Measurements from ENCODE around the gene COL23A1. TPM values are rescaled to one million over a fixed set of nuclear protein-coding genes. Genes with fewer than 3 reads are reported as not detected.

The COL23A1 gene
- total and polyA plus RNA-seq, 2 of the 13 experiments (the other 11 are each of a cell fraction or from before 2014, with no cell fraction given) = not detected

- no peaks in the 10 kb centered on the region for H3K79me2 ChIP-seq (ENCODE audit: insufficient read depth, low read length)
- H4K20me1 ChIP-seq (ENCODE audit: insufficient read depth, low read length) = no peaks in the 10 kb centered on the region
- no peaks in the 10 kb centered on the region for H3K4me1 ChIP-seq (ENCODE audit: insufficient read depth, low read length)
- H3K4me3 ChIP-seq (replicated peaks in 1 of 3; ENCODE audit: insufficient read depth in 1 of 3, low read depth in 2 of 3, low read length in 3 of 3) = no peak overlapping the region
- no TSS peak for BruUV-seq (replicated peaks)
- no peak overlapping the region for H2AFZ ChIP-seq (ENCODE audit: low read length)
- peaks cover 1 to 19% of the 10 kb centered on the region in 2 experiments; a peak in 3 of 5 replicates for H3K27me3 ChIP-seq (ENCODE audit: control insufficient read depth in 1 of 2, insufficient read depth in 2 of 2, low read length in 2 of 2)
- DNase-seq (ENCODE audit: low spot score) (no peak), ATAC-seq (no peak; the same call in 2 of the 3 replicates), FAIRE-seq (no peak)
- no peak overlapping the region for H3K9ac ChIP-seq (ENCODE audit: insufficient read depth, low read depth, low read length)
- H3K4me2 ChIP-seq (ENCODE audit: low read depth, low read length) = no peak overlapping the region
- in situ Hi-C loops (cut with HindIII; ENCODE audit: extremely low pct_ligation_motif_present, low pct_unique_long_range_greater_than_20kb) (no loop called here), intact Hi-C loops (cut with micrococcal nuclease; ENCODE audit: unreplicated experiment) (no loop called here)
- WGBS (ENCODE audit: low lambda C conversion rate) = 50% methylated on average over 14 of the region's 15 CpGs
- TF ChIP-seq NCOA5 (CRISPR knock-in tag; IDR thresholded peaks at IDR 0.05) (no peak), HMGXB4 (CRISPR knock-in tag; IDR thresholded peaks at IDR 0.05; ENCODE audit: borderline replicate concordance in 1 of 2, low read depth in 1 of 2) (no peak), SRSF1 (optimal IDR thresholded peaks at IDR 0.05; ENCODE audit: low read depth, low read length) (no peak), ZNF121 (CRISPR knock-in tag; IDR thresholded peaks at IDR 0.05) (no peak), HOXA5 (CRISPR knock-in tag; IDR thresholded peaks at IDR 0.05) (no peak), ZFP82 (CRISPR knock-in tag; IDR thresholded peaks at IDR 0.05; ENCODE audit: borderline replicate concordance) (no peak), MXD4 (CRISPR knock-in tag; IDR thresholded peaks at IDR 0.05) (no peak), ZNF143 (CRISPR knock-in tag; IDR thresholded peaks at IDR 0.05) (no peak), TFDP2 (CRISPR knock-in tag; IDR thresholded peaks at IDR 0.05) (no peak)
- H3K9me3 ChIP-seq (ENCODE audit: low read length) = no peaks in the 10 kb centered on the region
- ChIA-PET POLR2A (no interaction called here), CTCF (ENCODE audit: low intra/inter-chr PET ratio, low total read pairs) (no interaction called here)
- no peaks in the 10 kb centered on the region for H3K36me3 ChIP-seq (replicated peaks in 1 of 2; ENCODE audit: control insufficient read depth in 1 of 2, insufficient read depth in 2 of 2, low read length in 2 of 2)
- H3K27ac ChIP-seq (ENCODE audit: extremely low read length, insufficient read depth, low read length) = no peak overlapping the region
Observed at GRCh38 chr5:178348356-178349074, 241.7 kb downstream of the COL23A1 start.
